SK-N-SH (cell line): Measurements from ENCODE around the gene HS3ST3A1. TPM values are rescaled to one million over a fixed set of nuclear protein-coding genes. Genes with fewer than 3 reads are reported as not detected.
A peak's percentile ranks its signal among the peaks of the same experiment; 100 is the strongest.

ENCODE experiments used
- CTCF ChIA-PET: fragments of 300-600, 350-600 bp; formaldehyde crosslinking; extraction: SDS; loops from one replicate; lab custom pipeline; 2021; lab: Yijun Ruan, JAX
- POLR2A ChIA-PET: fragments of 350-600 bp; sonication (Branson Sonifier 250); formaldehyde crosslinking; extraction: SDS; loops from one replicate; lab custom pipeline; 2020; ENCODE audit warnings: antibody characterized with exemption, inconsistent platforms; lab: Yijun Ruan, JAX
- DNase-seq: peaks from one replicate; pipeline ENCODE4 v3.0.0; 2012
- H2AFZ ChIP-seq: fragments of 200-600 bp; sonication (generic); 2 replicates; pipeline ENCODE4 v1.8.1; 2016; ENCODE audit warnings: antibody characterized with exemption, mild to moderate bottlenecking, low read depth
- H3F3A ChIP-seq: fragments of 200-600 bp; sonication (generic); replicated peaks from 2 replicates; pipeline ENCODE3; 2016; ENCODE audit warnings: antibody characterized with exemption, mild to moderate bottlenecking; ENCODE audit not compliant: insufficient read depth
- H3K27ac ChIP-seq, 2 experiments: fragments of 200-500 bp in 1 of 2; fragments of 200-600 bp in 1 of 2; sonication (Bioruptor generic) in 1 of 2; sonication (generic), shearing (Covaris generic) in 1 of 2; 2 replicates each; pipeline versions ENCODE4 v1.5.1 to v1.6.1; 2014 to 2016; ENCODE audit warnings: low read depth in 2 of 2, inconsistent platforms in 1 of 2, low read length in 1 of 2, mild to moderate bottlenecking in 1 of 2, mixed read lengths in 1 of 2
- H3K27me3 ChIP-seq: fragments of 200-600 bp; sonication (generic), shearing (Covaris generic); 2 replicates; pipeline ENCODE4 v1.6.1; 2016; ENCODE audit warnings: mixed run types; ENCODE audit not compliant: insufficient read depth
- H3K36me3 ChIP-seq, 2 experiments: fragments of 200-500 bp in 1 of 2; fragments of 200-600 bp in 1 of 2; sonication (Bioruptor generic) in 1 of 2; sonication (generic) in 1 of 2; replicated peaks in 1 of 2; 2 replicates each; pipeline versions ENCODE3 to v1.5.1; 2014 to 2016; ENCODE audit warnings: low read length in 1 of 2, mild to moderate bottlenecking in 1 of 2; ENCODE audit not compliant: insufficient read depth in 2 of 2, control insufficient read depth in 1 of 2
- H3K4me1 ChIP-seq, 2 experiments: fragments of 200-500 bp in 1 of 2; fragments of 200-600 bp in 1 of 2; sonication (Bioruptor generic) in 1 of 2; sonication (generic), shearing (Covaris generic) in 1 of 2; 2 replicates each; pipeline versions ENCODE4 v1.5.1 to v1.6.1; 2014 to 2016; ENCODE audit warnings: low read depth in 1 of 2, low read length in 1 of 2, mixed run types in 1 of 2; ENCODE audit not compliant: insufficient read depth in 2 of 2, control insufficient read depth in 1 of 2
- H3K4me2 ChIP-seq: fragments of 200-600 bp; sonication (generic), shearing (Covaris generic); 2 replicates; pipeline ENCODE4 v1.6.1; 2017; ENCODE audit warnings: mixed run types
- H3K4me3 ChIP-seq, 2 experiments: fragments of 200-500 bp in 1 of 2; fragments of 200-600 bp in 1 of 2; sonication (Bioruptor generic) in 1 of 2; sonication (generic), shearing (Covaris generic) in 1 of 2; 2 replicates each; pipeline versions ENCODE4 v1.5.1 to v1.8.1; 2014 to 2016; ENCODE audit warnings: low read depth in 2 of 2, inconsistent platforms in 1 of 2, low read length in 1 of 2, mild to moderate bottlenecking in 1 of 2, mixed read lengths in 1 of 2, moderate library complexity in 1 of 2
- H3K79me2 ChIP-seq: fragments of 200-600 bp; sonication (generic); 2 replicates; pipeline ENCODE4 v1.8.1; 2017; ENCODE audit warnings: mild to moderate bottlenecking; ENCODE audit not compliant: insufficient read depth
- H3K9ac ChIP-seq: fragments of 200-600 bp; sonication (generic); 2 replicates; pipeline ENCODE4 v1.6.1; 2017; ENCODE audit warnings: mixed run types
- H3K9me2 ChIP-seq: fragments of 200-600 bp; sonication (generic); 2 replicates; pipeline ENCODE4 v1.6.1; 2017; ENCODE audit warnings: mixed run types
- H3K9me3 ChIP-seq: fragments of 200-600 bp; sonication (generic); 2 replicates; pipeline ENCODE4 v1.6.1; 2017; ENCODE audit warnings: mixed run types, mild to moderate bottlenecking, moderate library complexity
- H4K20me1 ChIP-seq: fragments of 200-600 bp; sonication (generic); 2 replicates; pipeline ENCODE4 v1.6.1; 2017; ENCODE audit warnings: mild to moderate bottlenecking, mixed run types; ENCODE audit not compliant: insufficient read depth
- ELF1 ChIP-seq: IDR thresholded peaks from 2 replicates; pipeline ENCODE4 v1.4.0; 2012
- EP300 ChIP-seq, 2 experiments: IDR thresholded peaks; 2 replicates each; pipeline versions ENCODE4 v1.4.0 to v1.6.1; 2012; ENCODE audit warnings: borderline replicate concordance in 1 of 2, low read depth in 1 of 2, low read length in 1 of 2
- EZH2phosphoT487 ChIP-seq: fragments of 200-600 bp; sonication (generic); IDR thresholded peaks from 2 replicates; pipeline ENCODE4 v1.6.1; 2017; ENCODE audit warnings: low read depth, mixed run types, mild to moderate bottlenecking, antibody characterized with exemption, moderate library complexity, borderline replicate concordance
- FOXM1 ChIP-seq: IDR thresholded peaks from 2 replicates; pipeline ENCODE4 v1.4.0; 2012; ENCODE audit warnings: low read depth, mild to moderate bottlenecking
- GATA2 ChIP-seq: sonication (generic); formaldehyde crosslinking; IDR thresholded peaks from 2 replicates; pipeline ENCODE4 v1.5.0; 2020; ENCODE audit warnings: mild to moderate bottlenecking, missing genetic modification reagents
- JUND ChIP-seq: IDR thresholded peaks from 2 replicates; pipeline ENCODE4 v1.4.0; 2012
- MXI1 ChIP-seq: IDR thresholded peaks from 2 replicates; pipeline ENCODE4 v1.6.1; 2012; ENCODE audit warnings: mild to moderate bottlenecking, low read depth, low read length, improper control_type of control experiment
- SIN3A ChIP-seq: IDR thresholded peaks from 2 replicates; pipeline ENCODE4 v1.6.1; 2012; ENCODE audit warnings: low read depth, mild to moderate bottlenecking, low read length, moderate library complexity, borderline replicate concordance
- TAF1 ChIP-seq: IDR thresholded peaks from 2 replicates; pipeline ENCODE4 v1.6.1; 2012; ENCODE audit warnings: low read depth, mild to moderate bottlenecking, low read length, moderate library complexity, borderline replicate concordance
- TCF12 ChIP-seq: IDR thresholded peaks from 2 replicates; pipeline ENCODE4 v1.4.0; 2012
- YY1 ChIP-seq: IDR thresholded peaks from 2 replicates; pipeline ENCODE4 v1.4.0; 2012; ENCODE audit warnings: low read depth, mild to moderate bottlenecking
- WGBS: methylation state at CpG from one replicate; pipeline ENCODE4 v1.1.6; 2017; ENCODE audit warnings: low lambda C conversion rate; 5-methylcytosine and 5-hydroxymethylcytosine counted together
- polyA plus RNA-seq, 3 experiments: library from polyadenylated mRNA; depleted of rRNA; stranded (reverse); fragments of >200 nt; gene quantifications; 2 replicates each; pipeline ENCODE4 v1.2.3, GENCODE V29; 2012
- TF ChIP-seq, protein P1 (sequence below): fragments of 200-600 bp; sonication (generic); IDR thresholded peaks from 2 replicates; pipeline ENCODE4 v1.6.1; 2017; ENCODE audit warnings: antibody characterized with exemption, mild to moderate bottlenecking, moderate library complexity
- TF ChIP-seq, protein P2 (sequence below): fragments of 150-350 bp; IDR thresholded peaks from 2 replicates; pipeline ENCODE4 v1.6.1; 2016; ENCODE audit warnings: mild to moderate bottlenecking, low read depth, low read length
- TF ChIP-seq, protein P3 (sequence below): IDR thresholded peaks from 2 replicates; pipeline ENCODE4 v1.4.0; 2012; ENCODE audit warnings: low read depth, borderline replicate concordance
- TF ChIP-seq, protein P4 (sequence below): IDR thresholded peaks from 2 replicates; pipeline ENCODE4 v1.6.1; 2012; ENCODE audit warnings: mild to moderate bottlenecking, low read depth, low read length, moderate library complexity
- TF ChIP-seq, protein P5 (sequence below): IDR thresholded peaks from 2 replicates; pipeline ENCODE4; 2012

HS3ST3A1 gene
- polyA plus RNA-seq, 1 of the 3 experiments (the other 2 are of a cell fraction) = 22.6 TPM

DNA sequence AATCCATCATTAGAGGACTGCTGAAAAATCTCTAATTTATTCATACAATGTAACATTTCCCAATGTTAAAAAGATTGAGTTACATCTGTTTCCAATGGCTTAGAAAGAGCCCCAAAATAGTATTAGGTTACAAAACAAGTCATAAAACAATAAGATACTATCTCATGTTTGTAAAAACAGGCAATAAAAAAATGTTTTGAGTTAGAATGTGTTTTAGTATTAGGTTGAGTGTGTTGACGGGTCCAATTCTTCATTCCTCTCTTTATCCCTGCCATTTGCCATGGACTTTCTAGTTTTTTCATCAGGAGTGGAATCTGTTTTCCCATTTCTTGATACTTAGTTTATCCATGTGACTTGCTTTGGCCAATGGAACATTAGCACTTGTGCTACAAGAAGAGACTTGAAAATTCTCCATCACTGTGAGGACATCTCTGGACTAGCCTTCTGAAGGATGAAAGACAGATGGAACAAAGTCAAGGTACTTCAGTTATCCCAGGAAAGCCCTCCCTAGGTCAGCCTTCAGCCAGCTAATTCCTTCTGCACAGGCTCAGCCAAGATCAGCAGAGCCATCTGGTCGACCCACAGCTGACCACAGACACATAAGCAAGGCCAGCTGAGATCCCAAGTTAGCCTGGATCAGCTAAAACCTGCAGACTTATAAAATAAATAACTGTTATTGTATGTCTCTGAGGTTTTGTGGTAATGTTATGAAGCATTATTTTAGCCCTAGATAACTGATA lies 83.3 kb downstream of the HS3ST3A1 start:
- no peaks in the 10 kb centered on the region for H3K9me2 ChIP-seq
- no peak for DNase-seq

DNA sequence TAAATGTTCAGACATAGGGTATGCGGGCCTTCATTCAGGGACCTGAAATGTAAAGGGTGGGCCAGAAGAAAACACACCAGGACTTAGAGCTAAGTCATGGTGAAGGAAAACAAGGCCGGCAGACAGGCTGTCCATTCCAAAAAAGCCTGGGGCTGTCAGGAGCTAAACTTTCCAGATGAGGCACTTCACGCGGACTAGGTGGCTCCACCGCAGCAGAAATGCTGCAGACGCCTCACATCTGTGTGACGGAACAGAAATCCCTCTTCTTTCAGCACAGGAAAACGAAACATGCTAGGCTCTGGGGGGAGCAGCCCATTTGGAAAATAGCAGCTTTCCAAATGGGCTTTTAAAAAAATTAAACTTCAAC lies 88.7 kb downstream of the HS3ST3A1 start:
- peaks cover 0 to 12% of the 10 kb centered on the region in 2 experiments; a peak in 2 of 4 replicates for H3K4me1 ChIP-seq
- no peaks in the 10 kb centered on the region for H3K9me3 ChIP-seq
- H3K9ac ChIP-seq = peak overlapping the region; percentile 49; the same call in 1 of the 2 replicates
- H2AFZ ChIP-seq = peak overlapping the region; percentile 12; the same call in 1 of the 2 replicates
- no peaks in the 10 kb centered on the region for H3K9me2 ChIP-seq
- CTCF ChIA-PET = interaction anchor here (0.6 to 1.1 kb wide), 3 partner anchors 10 to 176 kb away, joined by 3 read pairs; no protein-coding TSS in a partner anchor
- peaks cover 0 to 22% of the 10 kb centered on the region in 2 experiments for H3K36me3 ChIP-seq
- H3K27me3 ChIP-seq = no peaks in the 10 kb centered on the region
- H3K27ac ChIP-seq = peak overlapping the region; percentile 61
- 38% methylated on average over 8 of the region's 8 CpGs for WGBS
- peak; percentile 48 for DNase-seq
- no peaks in the 10 kb centered on the region for H4K20me1 ChIP-seq
- H3K4me3 ChIP-seq = peak overlapping the region in 1 of 2 experiments; percentile 19; a peak in 1 of 4 replicates
- peaks cover 76% of the 10 kb centered on the region for H3K79me2 ChIP-seq
- POLR2A ChIA-PET = interaction anchor here (0.9 kb wide), 2 partner anchors 97 to 109 kb away, joined by 3 read pairs; no protein-coding TSS in a partner anchor
- H3F3A ChIP-seq = peaks cover 26% of the 10 kb centered on the region
- H3K4me2 ChIP-seq = peak overlapping the region; percentile 58
- TF ChIP-seq GATA2 (CRISPR knock-in tag) = no peak
- TF ChIP-seq EP300 (IDR thresholded peaks at IDR 0.05; ENCODE audit: borderline replicate concordance in 1 of 2, low read depth in 1 of 2, low read length in 1 of 2) = peak in 1 of 2 experiments; percentile 56; a peak in 1 of 4 replicates
- TF ChIP-seq, protein P1, sequence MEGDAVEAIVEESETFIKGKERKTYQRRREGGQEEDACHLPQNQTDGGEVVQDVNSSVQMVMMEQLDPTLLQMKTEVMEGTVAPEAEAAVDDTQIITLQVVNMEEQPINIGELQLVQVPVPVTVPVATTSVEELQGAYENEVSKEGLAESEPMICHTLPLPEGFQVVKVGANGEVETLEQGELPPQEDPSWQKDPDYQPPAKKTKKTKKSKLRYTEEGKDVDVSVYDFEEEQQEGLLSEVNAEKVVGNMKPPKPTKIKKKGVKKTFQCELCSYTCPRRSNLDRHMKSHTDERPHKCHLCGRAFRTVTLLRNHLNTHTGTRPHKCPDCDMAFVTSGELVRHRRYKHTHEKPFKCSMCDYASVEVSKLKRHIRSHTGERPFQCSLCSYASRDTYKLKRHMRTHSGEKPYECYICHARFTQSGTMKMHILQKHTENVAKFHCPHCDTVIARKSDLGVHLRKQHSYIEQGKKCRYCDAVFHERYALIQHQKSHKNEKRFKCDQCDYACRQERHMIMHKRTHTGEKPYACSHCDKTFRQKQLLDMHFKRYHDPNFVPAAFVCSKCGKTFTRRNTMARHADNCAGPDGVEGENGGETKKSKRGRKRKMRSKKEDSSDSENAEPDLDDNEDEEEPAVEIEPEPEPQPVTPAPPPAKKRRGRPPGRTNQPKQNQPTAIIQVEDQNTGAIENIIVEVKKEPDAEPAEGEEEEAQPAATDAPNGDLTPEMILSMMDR = no peak
- TF ChIP-seq JUND = no peak
- TF ChIP-seq FOXM1 = no peak
- no peak for TF ChIP-seq YY1
- no peak for TF ChIP-seq SIN3A
- TF ChIP-seq, protein P2, sequence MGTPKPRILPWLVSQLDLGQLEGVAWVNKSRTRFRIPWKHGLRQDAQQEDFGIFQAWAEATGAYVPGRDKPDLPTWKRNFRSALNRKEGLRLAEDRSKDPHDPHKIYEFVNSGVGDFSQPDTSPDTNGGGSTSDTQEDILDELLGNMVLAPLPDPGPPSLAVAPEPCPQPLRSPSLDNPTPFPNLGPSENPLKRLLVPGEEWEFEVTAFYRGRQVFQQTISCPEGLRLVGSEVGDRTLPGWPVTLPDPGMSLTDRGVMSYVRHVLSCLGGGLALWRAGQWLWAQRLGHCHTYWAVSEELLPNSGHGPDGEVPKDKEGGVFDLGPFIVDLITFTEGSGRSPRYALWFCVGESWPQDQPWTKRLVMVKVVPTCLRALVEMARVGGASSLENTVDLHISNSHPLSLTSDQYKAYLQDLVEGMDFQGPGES = no peak
- no peak for TF ChIP-seq ELF1
- TF ChIP-seq TAF1 = no peak
- TF ChIP-seq, protein P3, sequence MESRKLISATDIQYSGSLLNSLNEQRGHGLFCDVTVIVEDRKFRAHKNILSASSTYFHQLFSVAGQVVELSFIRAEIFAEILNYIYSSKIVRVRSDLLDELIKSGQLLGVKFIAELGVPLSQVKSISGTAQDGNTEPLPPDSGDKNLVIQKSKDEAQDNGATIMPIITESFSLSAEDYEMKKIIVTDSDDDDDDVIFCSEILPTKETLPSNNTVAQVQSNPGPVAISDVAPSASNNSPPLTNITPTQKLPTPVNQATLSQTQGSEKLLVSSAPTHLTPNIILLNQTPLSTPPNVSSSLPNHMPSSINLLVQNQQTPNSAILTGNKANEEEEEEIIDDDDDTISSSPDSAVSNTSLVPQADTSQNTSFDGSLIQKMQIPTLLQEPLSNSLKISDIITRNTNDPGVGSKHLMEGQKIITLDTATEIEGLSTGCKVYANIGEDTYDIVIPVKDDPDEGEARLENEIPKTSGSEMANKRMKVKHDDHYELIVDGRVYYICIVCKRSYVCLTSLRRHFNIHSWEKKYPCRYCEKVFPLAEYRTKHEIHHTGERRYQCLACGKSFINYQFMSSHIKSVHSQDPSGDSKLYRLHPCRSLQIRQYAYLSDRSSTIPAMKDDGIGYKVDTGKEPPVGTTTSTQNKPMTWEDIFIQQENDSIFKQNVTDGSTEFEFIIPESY = no peak
- TF ChIP-seq, protein P4, sequence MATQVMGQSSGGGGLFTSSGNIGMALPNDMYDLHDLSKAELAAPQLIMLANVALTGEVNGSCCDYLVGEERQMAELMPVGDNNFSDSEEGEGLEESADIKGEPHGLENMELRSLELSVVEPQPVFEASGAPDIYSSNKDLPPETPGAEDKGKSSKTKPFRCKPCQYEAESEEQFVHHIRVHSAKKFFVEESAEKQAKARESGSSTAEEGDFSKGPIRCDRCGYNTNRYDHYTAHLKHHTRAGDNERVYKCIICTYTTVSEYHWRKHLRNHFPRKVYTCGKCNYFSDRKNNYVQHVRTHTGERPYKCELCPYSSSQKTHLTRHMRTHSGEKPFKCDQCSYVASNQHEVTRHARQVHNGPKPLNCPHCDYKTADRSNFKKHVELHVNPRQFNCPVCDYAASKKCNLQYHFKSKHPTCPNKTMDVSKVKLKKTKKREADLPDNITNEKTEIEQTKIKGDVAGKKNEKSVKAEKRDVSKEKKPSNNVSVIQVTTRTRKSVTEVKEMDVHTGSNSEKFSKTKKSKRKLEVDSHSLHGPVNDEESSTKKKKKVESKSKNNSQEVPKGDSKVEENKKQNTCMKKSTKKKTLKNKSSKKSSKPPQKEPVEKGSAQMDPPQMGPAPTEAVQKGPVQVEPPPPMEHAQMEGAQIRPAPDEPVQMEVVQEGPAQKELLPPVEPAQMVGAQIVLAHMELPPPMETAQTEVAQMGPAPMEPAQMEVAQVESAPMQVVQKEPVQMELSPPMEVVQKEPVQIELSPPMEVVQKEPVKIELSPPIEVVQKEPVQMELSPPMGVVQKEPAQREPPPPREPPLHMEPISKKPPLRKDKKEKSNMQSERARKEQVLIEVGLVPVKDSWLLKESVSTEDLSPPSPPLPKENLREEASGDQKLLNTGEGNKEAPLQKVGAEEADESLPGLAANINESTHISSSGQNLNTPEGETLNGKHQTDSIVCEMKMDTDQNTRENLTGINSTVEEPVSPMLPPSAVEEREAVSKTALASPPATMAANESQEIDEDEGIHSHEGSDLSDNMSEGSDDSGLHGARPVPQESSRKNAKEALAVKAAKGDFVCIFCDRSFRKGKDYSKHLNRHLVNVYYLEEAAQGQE = no peak
- TF ChIP-seq, protein P5, sequence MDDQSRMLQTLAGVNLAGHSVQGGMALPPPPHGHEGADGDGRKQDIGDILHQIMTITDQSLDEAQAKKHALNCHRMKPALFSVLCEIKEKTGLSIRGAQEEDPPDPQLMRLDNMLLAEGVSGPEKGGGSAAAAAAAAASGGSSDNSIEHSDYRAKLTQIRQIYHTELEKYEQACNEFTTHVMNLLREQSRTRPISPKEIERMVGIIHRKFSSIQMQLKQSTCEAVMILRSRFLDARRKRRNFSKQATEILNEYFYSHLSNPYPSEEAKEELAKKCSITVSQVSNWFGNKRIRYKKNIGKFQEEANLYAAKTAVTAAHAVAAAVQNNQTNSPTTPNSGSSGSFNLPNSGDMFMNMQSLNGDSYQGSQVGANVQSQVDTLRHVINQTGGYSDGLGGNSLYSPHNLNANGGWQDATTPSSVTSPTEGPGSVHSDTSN = no peak
- TF ChIP-seq MXI1 = no peak
- TF ChIP-seq EZH2phosphoT487 = no peak

More for the DNA sequence above, 83.3 kb downstream of the HS3ST3A1 start:
- WGBS = 79% methylated on average over 2 of the region's 2 CpGs
- no peak overlapping the region for H3K4me2 ChIP-seq
- H3K4me1 ChIP-seq = peaks cover 0 to 8% of the 10 kb centered on the region in 2 experiments; a peak in 2 of 4 replicates
- H3K79me2 ChIP-seq = peaks cover 63% of the 10 kb centered on the region
- H3K9ac ChIP-seq = no peak overlapping the region
- POLR2A ChIA-PET = no interaction called here
- no peaks in the 10 kb centered on the region for H3K9me3 ChIP-seq
- H4K20me1 ChIP-seq = no peaks in the 10 kb centered on the region
- peaks cover 18% of the 10 kb centered on the region for H3F3A ChIP-seq
- CTCF ChIA-PET = no interaction called here
- H3K27ac ChIP-seq = no peak overlapping the region
- H2AFZ ChIP-seq = no peak overlapping the region
- 0 out of 2 replicates have a peak, but pooled peaks have one; percentile 7 for TF ChIP-seq TCF12
- no peak for TF ChIP-seq FOXM1
- H3K36me3 ChIP-seq = peaks cover 0 to 28% of the 10 kb centered on the region in 2 experiments
- H3K4me3 ChIP-seq = no peak overlapping the region
- H3K27me3 ChIP-seq = no peaks in the 10 kb centered on the region
